HG02938 (cell line): Measurements from ENCODE around the gene NBEA.
"Not testable (repeated sequence)": the region's sequence is repeated elsewhere in the genome, so short reads cannot be mapped to it uniquely, and the experiment has no call there.

Source experiments
- ATAC-seq: cut with Tn5 transposase; IDR thresholded peaks from one replicate; pipeline ENCODE4 v1.9.1; 2021; ENCODE audit warnings: mild to moderate bottlenecking, moderate library complexity; ENCODE audit not compliant: unreplicated experiment

NBEA gene

DNA sequence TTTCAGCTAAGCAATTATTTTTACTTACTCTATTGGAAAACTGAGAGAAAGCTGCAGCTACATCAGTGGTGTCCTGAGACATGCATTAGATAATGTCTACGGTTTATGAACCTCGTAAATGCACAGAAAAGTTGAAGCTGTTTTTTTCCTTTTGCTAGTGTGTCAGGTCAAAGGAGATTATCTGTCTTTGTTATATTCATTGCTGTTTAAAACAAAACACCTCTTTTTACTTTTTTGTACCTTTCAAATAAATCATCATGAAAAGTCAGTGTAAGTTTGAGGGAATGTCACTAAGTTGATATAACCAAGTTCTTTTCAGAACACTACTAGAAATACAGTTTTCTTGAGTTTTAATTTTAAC is 2.2 kb downstream of the NBEA start:
- ATAC-seq: no peak

DNA sequence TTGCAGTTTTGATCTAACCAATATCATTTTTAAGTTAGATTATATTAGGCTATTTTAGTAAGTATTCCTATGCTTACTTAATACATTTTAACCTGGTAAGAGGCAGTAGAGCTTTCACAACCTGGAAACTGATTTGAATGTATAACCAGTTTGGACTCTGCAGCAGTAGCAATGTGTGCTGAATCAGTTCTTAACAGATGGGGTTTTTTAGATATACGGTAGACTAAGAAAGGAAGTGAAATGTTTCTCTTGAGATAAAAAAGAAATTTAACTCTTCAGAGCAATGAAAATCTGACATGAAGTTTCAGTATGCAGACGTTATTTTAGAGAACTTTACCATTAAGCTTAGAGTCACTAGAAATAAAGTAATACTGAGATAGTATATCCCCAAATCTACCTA is 2.7 kb downstream of the NBEA start:
- ATAC-seq: no peak

- no peak for ATAC-seq
Measured at GRCh38 chr13:34951528-34951927, 9.5 kb downstream of the NBEA start.

DNA sequence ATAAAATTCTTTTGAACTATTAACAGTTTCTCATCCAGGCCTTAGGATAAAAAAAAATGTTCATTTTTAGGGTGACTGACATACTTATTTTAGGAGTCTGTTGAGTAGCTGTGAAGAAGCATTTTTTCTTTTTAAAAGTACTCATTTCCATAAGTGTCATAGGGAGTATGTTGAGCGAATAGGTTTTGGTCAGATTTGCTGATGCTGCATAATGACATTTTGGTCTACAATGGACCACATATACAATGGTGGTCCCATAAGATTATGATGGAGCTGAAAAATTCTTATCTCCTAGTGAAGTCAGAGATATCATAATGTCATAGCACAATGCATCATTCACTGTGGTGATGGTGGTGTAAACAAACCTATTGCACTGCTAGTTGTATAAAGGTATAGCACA is 17.4 kb downstream of the NBEA start:
- ATAC-seq: no peak

DNA sequence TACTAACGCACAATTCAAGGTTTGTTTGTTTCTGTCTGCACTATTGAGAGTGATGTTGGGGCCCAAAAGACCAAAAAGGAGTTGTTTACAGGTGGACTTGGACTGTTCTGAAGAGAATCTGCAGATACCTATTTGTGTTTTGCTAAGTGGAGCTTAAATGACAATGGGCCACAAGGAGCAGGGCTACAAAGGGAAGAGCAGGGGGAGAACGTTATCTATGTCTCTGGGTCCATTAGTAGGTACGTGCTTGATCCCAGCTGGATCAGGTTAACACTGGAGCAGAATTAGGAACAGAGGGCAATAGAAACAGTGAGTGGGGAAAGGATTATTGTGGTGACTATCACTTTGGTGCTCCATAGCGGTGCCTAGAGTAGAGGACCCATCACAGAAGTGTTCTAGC is 22.5 kb downstream of the NBEA start:
- ATAC-seq: no peak

DNA sequence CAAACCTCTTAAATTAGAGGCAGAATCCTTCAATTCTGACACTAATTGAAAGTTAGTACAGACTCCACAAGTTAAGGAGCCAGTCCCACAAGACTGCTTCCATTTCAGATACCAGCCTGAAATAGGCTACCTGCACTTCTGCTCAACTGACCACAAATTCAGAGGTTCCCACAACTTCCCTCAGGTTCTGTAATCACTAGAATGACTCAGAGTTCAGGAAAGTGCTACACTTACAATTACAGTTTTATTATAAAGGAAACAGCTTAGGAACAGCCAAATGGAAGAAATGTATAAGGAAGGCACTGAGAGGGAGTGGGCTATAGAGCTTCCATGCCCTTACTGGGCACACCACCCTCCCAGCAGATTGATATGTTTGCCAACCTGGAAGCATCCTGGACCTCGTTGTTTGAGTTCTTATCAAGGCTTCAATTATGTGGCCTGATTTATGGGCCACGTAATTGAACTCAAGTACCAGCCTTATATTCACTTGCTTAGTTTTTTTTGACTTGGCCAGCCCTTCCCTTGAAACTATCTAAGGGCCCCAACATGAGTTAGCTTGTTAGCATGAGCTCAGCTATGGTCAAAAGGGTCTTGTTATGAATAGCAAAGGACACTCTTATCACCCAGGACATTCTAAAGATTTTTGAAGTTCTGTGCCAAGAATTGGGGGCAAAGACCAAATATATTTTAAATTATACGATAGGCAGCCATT is 25.9 kb downstream of the NBEA start:
- no peak for ATAC-seq

GRCh38 chr13:34969539-34969938 is 27.5 kb downstream of the NBEA start:
- not testable (repeated sequence) for ATAC-seq

DNA sequence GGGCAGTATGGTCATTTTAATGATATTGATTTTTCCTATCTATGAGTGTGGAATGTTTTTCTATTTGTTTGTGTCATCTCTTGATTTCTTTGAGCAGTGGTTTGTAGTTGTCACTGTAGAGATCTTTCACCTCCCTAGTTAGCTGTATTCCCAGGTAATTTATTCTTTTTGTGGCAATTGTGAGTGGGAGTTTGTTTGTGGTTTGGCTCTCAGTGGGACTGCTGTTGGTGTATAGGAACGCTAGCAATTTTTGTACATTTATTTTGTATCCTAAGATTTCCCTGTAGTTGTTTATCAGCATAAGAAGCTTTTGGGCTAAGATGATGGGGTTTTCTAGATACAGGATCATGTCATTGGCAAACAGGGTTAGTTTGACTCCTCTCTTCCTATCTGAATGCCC is 28.9 kb downstream of the NBEA start:
- no peak for ATAC-seq

DNA sequence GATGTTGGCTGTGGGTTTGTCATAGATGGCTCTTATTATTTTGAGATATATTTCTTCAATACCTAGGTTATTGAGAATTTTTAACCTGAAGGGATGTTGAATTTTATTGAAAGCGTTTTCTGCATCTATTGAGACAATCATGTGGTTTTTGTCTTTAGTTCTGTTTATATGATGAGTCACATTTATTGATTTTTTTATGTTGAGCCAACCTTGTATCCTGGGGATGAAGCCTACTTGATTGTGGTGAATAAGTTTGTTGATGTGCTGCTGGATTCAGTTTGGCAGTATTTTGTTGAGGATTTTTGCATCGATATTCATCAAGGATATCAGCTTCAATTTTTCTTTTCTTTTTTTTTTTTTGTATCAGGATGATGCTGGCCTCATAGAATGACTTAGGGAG is 29.4 kb downstream of the NBEA start:
- no peak for ATAC-seq

- not testable (repeated sequence) for ATAC-seq
Measured at GRCh38 chr13:34985199-34985598, 43.1 kb downstream of the NBEA start.

GRCh38 chr13:34988330-34988791 is 46.3 kb downstream of the NBEA start:
- no peak for ATAC-seq

GRCh38 chr13:34990399-34991214 is 48.5 kb downstream of the NBEA start:
- ATAC-seq: no peak

GRCh38 chr13:34993470-34993869 is 51.4 kb downstream of the NBEA start:
- ATAC-seq: no peak

DNA sequence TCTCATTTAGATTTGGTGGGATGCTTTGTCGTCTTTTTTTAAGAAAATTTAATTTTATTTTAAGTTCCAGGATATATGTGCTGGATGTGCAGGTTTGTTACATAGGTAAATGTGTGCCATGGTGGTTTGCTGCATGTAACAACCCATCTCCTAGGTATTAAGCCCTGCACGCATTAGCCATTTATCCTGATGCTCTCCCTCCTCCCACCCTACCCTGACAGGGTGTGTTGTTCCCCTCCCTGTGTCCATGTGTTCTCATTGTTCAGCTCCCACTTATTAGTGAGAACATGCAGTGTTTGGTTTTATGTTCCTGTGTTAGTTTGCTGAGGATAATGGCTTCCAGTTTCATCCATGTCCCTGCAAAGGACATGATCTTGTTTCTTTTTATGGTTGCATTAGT is 61.7 kb downstream of the NBEA start:
- ATAC-seq: not testable (repeated sequence)

DNA sequence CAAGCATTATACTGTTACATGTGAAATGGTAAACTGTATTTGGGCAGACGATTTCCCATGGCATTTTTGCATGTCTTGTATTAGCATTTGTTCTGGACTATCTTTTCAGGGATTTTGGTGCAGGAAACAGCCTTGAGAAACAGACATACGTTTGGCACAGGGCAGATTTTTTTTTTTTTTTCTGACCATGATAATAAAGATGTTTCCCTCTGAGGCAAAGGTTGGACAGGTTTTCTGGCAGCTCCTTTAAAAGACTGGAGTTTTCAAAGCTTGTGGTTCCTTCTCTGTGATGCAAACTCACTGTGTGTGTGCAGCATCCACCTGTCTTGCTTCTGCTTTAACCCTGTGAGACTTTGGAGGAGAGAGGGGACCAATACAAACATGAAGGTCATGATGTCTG is 63.0 kb downstream of the NBEA start:
- no peak for ATAC-seq

- no peak for ATAC-seq
Measured at GRCh38 chr13:35014606-35015213, 72.6 kb downstream of the NBEA start.

DNA sequence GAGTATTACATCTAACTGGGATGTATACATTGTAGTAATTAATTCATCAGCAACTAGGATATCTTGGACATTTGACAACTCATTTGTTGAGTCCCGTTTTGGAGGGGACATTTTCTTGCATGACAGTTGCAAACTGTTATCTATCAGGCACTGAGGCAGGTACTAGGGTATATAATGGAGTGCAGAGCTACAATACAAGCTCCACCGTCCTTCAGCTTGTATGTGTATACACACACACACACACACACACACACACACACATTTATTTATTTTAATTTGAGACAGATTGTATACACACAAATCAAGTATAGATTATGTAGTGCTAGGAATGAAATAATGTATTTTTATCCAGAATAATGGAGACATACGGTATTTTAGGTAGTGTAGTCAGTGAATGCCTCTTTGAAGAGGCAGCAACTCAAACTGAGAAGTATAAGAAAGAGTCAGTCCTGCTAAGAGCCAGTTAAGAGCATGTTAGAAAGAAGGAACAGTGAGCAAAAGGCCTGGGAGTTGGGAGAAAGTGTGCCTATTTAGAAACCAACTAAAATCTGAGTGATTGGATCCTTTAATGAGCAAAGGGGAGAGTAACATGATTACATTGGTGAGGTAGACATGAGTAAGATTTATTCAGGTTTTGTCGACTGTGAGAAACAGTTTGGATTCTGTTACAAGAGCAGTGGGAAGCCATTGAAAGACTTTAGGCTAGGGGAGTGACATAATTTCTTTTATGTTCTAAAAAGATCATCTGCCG is 74.5 kb downstream of the NBEA start:
- no peak for ATAC-seq

DNA sequence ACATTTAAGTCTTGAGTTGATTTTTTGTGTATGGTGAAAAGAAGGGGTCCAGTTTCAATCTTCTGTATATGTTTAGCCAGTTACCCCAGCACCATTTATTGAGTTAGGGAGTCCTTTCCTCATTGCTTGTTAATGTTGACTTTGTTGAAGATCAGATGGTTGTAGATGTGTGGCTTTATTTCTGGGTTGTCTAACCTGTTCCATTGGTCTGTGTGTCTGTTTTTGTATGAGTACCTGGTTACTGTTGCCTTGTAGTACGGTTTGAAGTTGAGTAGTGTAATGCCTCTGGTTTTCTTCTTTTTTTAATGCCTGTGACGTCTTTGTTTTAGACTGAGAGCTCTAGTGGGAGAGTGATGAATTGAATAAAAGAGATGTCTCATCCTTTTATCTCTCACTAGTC is 83.2 kb downstream of the NBEA start:
- no peak for ATAC-seq

DNA sequence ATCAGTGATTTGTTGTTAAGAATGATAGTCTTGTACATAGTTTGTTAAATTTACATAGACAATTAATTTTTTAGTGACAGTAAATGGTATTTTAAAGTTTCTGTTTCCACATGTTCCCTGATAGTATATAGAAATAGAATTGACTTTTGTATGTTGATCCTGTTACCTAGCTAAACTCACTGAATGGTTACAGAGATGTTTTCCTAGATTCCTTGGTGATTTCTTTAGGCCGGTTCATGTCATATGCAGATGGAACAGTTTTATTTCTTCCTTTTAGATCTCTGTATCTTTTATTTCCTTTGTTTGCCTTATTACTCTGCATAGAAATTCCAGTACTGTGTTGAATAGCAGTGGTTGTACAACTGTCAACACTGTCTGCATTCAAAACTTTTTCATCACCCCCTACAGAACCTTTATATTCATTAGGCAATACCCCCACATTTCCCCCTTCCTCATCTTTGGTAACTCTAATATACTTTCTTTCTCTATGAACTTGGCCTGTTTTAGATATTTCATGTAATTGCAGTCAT is 86.3 kb downstream of the NBEA start:
- ATAC-seq: no peak

- no peak for ATAC-seq
Measured at GRCh38 chr13:35039012-35039411, 96.9 kb downstream of the NBEA start.

DNA sequence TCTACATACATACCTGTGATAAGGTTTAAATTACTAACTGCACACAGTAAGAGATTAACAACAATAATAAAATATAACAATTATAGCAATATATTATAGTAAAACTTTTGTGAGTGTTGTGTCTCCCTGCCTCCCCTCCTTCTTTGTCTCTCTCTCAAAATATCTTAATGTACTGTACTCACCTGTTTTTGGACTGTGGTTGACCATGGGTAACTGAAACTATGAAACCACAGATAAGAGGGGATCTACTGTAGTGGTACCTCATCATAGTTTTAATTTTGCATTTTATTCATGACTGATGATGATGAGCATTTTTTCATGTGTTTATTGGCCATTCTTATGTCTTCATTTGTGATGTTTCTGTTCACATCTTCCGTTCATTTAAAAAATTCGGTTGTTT is 104.5 kb downstream of the NBEA start:
- no peak for ATAC-seq
